Upper lobe of left lung (tissue), 6 donors: ENCODE data around the gene TAF4. TPM values are rescaled to one million over a fixed set of nuclear protein-coding genes. Genes with fewer than 3 reads are reported as not detected.

Experiments used
- ATAC-seq, 2 donors: fragments of 200-7000 bp; cut with Tn5 transposase; one replicate each; pipeline ENCODE4 v1.9.1; 2022; ENCODE audit warnings: mild to moderate bottlenecking in 2 of 2, moderate library complexity in 2 of 2; ENCODE audit not compliant: low FRiP score in 2 of 2
- DNase-seq, 2 donors: peaks; one replicate each; pipeline ENCODE4 v3.0.0-alpha.2; 2019 to 2020
- H3K27ac ChIP-seq, 4 donors: fragments of 200-600 bp; sonication (generic); one replicate each; pipeline ENCODE4 v1.5.1; 2016 to 2019
- H3K27me3 ChIP-seq, 4 donors: fragments of 200-600 bp; sonication (generic); one replicate each; pipeline ENCODE4 v1.5.1; 2017 to 2019
- H3K36me3 ChIP-seq, 4 donors: fragments of 200-600 bp; sonication (generic); one replicate each; pipeline ENCODE4 v1.5.1; 2016 to 2019
- H3K4me1 ChIP-seq, 4 donors: fragments of 200-600 bp; sonication (generic); one replicate each; pipeline ENCODE4 v1.5.1; 2018 to 2019
- H3K4me3 ChIP-seq, 4 donors: fragments of 200-600 bp; sonication (generic); one replicate each; pipeline ENCODE4 v1.5.1; 2017 to 2019; ENCODE audit warnings: mild to moderate bottlenecking in 2 of 4, moderate library complexity in 1 of 4
- H3K9me3 ChIP-seq, 4 donors: fragments of 200-600 bp; sonication (generic); one replicate each; pipeline ENCODE4 v1.5.1; 2018 to 2019
- CTCF ChIP-seq, 6 experiments: fragments of 450-650 bp in 4 of 6; fragments of 200-600 bp in 2 of 6; sonication (generic) in 2 of 6; IDR thresholded peaks; one replicate each; pipeline ENCODE4 v1.5.1; 2016 to 2019; ENCODE audit warnings: antibody characterized with exemption in 6 of 6
- EP300 ChIP-seq, 4 donors: sonication (generic); formaldehyde crosslinking; IDR thresholded peaks; one replicate each; pipeline ENCODE4 v1.5.1; 2017; ENCODE audit warnings: antibody characterized with exemption in 4 of 4, control low read depth in 2 of 4
- POLR2A ChIP-seq, 4 donors: fragments of 450-650 bp; IDR thresholded peaks; one replicate each; pipeline ENCODE4 v1.5.1; 2016 to 2017; ENCODE audit warnings: antibody characterized with exemption in 4 of 4, mild to moderate bottlenecking in 2 of 4
- POLR2AphosphoS5 ChIP-seq, 2 donors: sonication (generic); formaldehyde crosslinking; IDR thresholded peaks; one replicate each; pipeline ENCODE4 v1.5.1; 2017; ENCODE audit warnings: antibody characterized with exemption in 2 of 2
- WGBS, 2 donors: methylation state at CpG; one replicate each; pipeline ENCODE4 v1.1.5; 2017 to 2018; 5-methylcytosine and 5-hydroxymethylcytosine counted together
- total RNA-seq, 6 donors: library from RNA; depleted of rRNA in 4 of 6; stranded (reverse); fragments of >200 nt in 4 of 6; gene quantifications; one replicate each; pipeline versions ENCODE4 v1.1.0 to v1.2.1, GENCODE V29; 2016 to 2021
- donor health status: DM: no; HTN: no; CAD: no; lungs with moderate emphysema.
- donor health status: DM: no; HTN: yes; CAD: no; lungs with severe emphysema.

TAF4 gene
- total RNA-seq, 6 donors from 2014 or later, result 13.0 to 44.0 (median 20.7) TPM

DNA sequence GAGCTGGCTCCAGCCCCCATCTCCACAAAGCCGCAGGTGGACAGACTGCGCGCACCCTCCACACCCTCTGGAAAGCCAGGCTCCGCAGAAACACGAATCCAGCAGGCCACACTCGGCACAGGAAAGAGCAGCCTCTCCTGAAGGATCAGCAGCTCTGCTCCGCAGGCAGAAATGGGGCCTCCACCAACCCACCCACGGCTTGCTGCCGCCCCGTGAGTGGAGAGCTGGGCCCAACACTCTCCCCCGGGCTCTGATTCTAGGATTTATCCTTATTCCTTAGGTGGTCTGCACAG, 39.2 kb downstream of the TAF4 start:
- Histone ChIP-seq H3K27me3 (no peaks in the 10 kb centered on the region), H3K36me3 (no peaks in the 10 kb centered on the region), H3K4me1 (peaks cover 11 to 17% (median 13%) of the 10 kb centered on the region in 4 donors), H3K9me3 (no peaks in the 10 kb centered on the region), H3K27ac (no peak overlapping the region), H3K4me3 (no peak overlapping the region)
- ATAC-seq (no peak), DNase-seq (peak in 1 of 2 donors; percentile 49)
- TF ChIP-seq CTCF (IDR thresholded peaks at IDR 0.05) (no peak), EP300 (IDR thresholded peaks at IDR 0.05) (no peak), POLR2A (IDR thresholded peaks at IDR 0.05) (no peak), POLR2AphosphoS5 (IDR thresholded peaks at IDR 0.05) (no peak)
- WGBS, 2 donors, result 81 to 100% methylated on average over 1 to 11 of the region's 11 CpGs

GRCh38 chr20:62025832-62026563, 39.7 kb downstream of the TAF4 start:
- Histone ChIP-seq H3K9me3 (no peaks in the 10 kb centered on the region), H3K27me3 (no peaks in the 10 kb centered on the region), H3K4me1 (peaks cover 11 to 17% (median 14%) of the 10 kb centered on the region in 4 donors), H3K4me3 (no peak overlapping the region), H3K27ac (no peak overlapping the region), H3K36me3 (no peaks in the 10 kb centered on the region)
- TF ChIP-seq CTCF (IDR thresholded peaks at IDR 0.05), result peak; percentile 23 to 51 (median 31)
- no peak for TF ChIP-seq POLR2A (IDR thresholded peaks at IDR 0.05)
- ATAC-seq (peak; percentile 28 to 41), DNase-seq (no peak)
- 28 to 36% methylated on average over 21 to 22 of the region's 22 CpGs for WGBS, 2 donors

DNA sequence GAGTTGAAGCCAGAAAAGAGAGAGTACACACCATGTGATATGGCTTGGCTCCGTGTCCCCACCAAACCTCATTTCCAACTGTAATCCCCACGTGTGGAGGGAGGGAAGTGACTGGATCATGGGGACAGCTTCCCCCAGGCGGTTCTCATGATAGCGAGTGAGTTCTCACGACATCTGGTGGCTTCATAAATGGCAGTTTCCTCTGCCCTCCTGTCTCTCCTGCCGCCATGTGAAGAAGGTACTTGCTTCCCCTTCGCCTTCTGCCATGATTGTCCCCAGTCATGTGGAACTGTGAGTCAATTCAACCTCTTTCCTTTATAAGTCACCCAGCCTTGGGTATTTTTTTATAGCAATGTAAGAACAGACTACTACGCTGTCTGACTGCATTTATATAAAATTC, 40.3 kb downstream of the TAF4 start:
- no peaks in the 10 kb centered on the region for H3K9me3 ChIP-seq
- no peak for TF ChIP-seq POLR2AphosphoS5 (IDR thresholded peaks at IDR 0.05)
- no peak for TF ChIP-seq CTCF (IDR thresholded peaks at IDR 0.05)
- TF ChIP-seq EP300 (IDR thresholded peaks at IDR 0.05), result no peak
- no peak for TF ChIP-seq POLR2A (IDR thresholded peaks at IDR 0.05)
- no peaks in the 10 kb centered on the region for H3K36me3 ChIP-seq
- no peak overlapping the region for H3K4me3 ChIP-seq
- peaks cover 11 to 17% (median 14%) of the 10 kb centered on the region in 4 donors for H3K4me1 ChIP-seq
- WGBS, 2 donors, result 56 to 72% methylated on average over 8 of the region's 8 CpGs
- ATAC-seq, result no peak
- DNase-seq, result no peak
- H3K27ac ChIP-seq, result no peak overlapping the region
- H3K27me3 ChIP-seq, result no peaks in the 10 kb centered on the region

- WGBS, 2 donors, result 95 to 97% methylated on average over 11 of the region's 11 CpGs
- no peak for ATAC-seq
- H3K27me3 ChIP-seq, result no peaks in the 10 kb centered on the region
Observed at GRCh38 chr20:62023935-62024334, 41.7 kb downstream of the TAF4 start.

More at GRCh38 chr20:62023935-62024334, 41.7 kb downstream of the TAF4 start:
- no peak for TF ChIP-seq POLR2A (IDR thresholded peaks at IDR 0.05)
- TF ChIP-seq EP300 (IDR thresholded peaks at IDR 0.05), result no peak
- TF ChIP-seq POLR2AphosphoS5 (IDR thresholded peaks at IDR 0.05), result no peak
- TF ChIP-seq CTCF (IDR thresholded peaks at IDR 0.05), result no peak
- H3K4me1 ChIP-seq, result peaks cover 11 to 26% (median 16%) of the 10 kb centered on the region in 4 donors
- no peak overlapping the region for H3K4me3 ChIP-seq
- H3K27ac ChIP-seq, result no peak overlapping the region
- no peak for DNase-seq
- no peaks in the 10 kb centered on the region for H3K36me3 ChIP-seq
- no peaks in the 10 kb centered on the region for H3K9me3 ChIP-seq
